Sciatic nerve (tissue), 2 donors: ENCODE data around the gene PRKD1. TPM values are rescaled to one million over a fixed set of nuclear protein-coding genes. Genes with fewer than 3 reads are reported as not detected.
A peak's percentile ranks its signal among the peaks of the same experiment; 100 is the strongest.
"Not testable (repeated sequence)": the region's sequence is repeated elsewhere in the genome, so short reads cannot be mapped to it uniquely, and the experiment has no call there.

Experiments used
- ATAC-seq: fragments of 200-7000 bp; cut with Tn5 transposase; one replicate; pipeline ENCODE4 v1.9.1; 2020; ENCODE audit warnings: mild to moderate bottlenecking, moderate library complexity
- DNase-seq: peaks from one replicate; pipeline ENCODE4 v3.0.0-alpha.2; 2020; ENCODE audit warnings: low spot score
- intact Hi-C: fragments of 100-400 bp; cut with DNase I; formaldehyde crosslinking; loops from one replicate; pipeline ENCODE4 v1.14.2; 2022
- total RNA-seq: library from RNA; stranded (reverse); fragmentation: NEBNext Ultra II Directional; extraction: Animal tissue kit (Norgen Biotek cat#: 25700); gene quantifications from one replicate; pipeline ENCODE4 v1.2.1, GENCODE V29; 2021
- donor health status: DM: no; HTN: no; CAD: no.
- donor health status: DM: no; HTN: no; CAD: no.

The PRKD1 gene
- total RNA-seq, 1 donor from 2014 or later: 34.0 TPM

- ATAC-seq (peak; percentile 76), DNase-seq (no peak)
- intact Hi-C loops: no loop called here
Observed at GRCh38 chr14:29806124-29806517, 121.5 kb downstream of the PRKD1 start.

GRCh38 chr14:29805415-29806123 is 122.1 kb downstream of the PRKD1 start:
- peak; percentile 97 for ATAC-seq
- peak; percentile 76 for DNase-seq
- intact Hi-C loops: no loop called here

GRCh38 chr14:29804481-29805266 is 123.0 kb downstream of the PRKD1 start:
- intact Hi-C loops: no loop called here
- DNase-seq (no peak), ATAC-seq (no peak)

DNA sequence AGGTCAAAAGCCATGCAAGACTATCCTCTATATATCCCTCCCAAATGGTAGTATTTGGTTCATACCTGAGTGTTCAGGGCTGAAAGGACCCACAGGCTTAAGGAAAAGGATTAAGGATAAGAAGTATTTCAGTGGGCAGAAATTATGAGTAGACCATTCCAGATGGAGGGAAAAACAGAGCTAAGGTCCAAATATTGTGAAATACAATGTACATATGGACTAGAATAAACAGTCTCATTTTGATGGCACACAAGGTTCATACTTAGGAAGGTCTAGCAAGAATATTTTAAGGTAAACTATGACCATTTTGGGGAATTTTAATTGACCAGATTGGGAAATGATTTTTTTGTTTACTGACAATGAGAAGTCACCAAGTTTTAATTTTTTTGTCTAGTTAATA is 124.6 kb downstream of the PRKD1 start:
- DNase-seq (no peak), ATAC-seq (no peak)
- intact Hi-C loops: no loop called here

DNA sequence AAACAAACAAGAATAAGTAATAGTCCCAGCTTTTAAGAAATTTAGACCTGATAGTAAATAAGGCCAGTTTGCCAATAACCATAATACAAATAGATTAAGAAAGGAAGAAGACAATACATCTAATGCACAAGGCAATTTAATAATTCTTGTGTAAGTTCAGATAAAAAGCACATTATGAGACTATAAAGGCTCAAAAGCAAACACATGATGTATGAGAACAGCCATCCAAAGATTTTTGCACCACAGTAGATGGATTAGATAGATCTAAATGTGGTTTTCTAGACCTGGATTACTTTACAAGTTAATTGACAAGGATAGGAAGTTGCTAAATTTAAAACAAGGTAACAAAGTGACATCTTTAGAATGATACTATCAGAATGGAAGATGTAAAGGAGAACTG is 125.4 kb downstream of the PRKD1 start:
- ATAC-seq (no peak), DNase-seq (no peak)
- intact Hi-C loops: no loop called here

DNA sequence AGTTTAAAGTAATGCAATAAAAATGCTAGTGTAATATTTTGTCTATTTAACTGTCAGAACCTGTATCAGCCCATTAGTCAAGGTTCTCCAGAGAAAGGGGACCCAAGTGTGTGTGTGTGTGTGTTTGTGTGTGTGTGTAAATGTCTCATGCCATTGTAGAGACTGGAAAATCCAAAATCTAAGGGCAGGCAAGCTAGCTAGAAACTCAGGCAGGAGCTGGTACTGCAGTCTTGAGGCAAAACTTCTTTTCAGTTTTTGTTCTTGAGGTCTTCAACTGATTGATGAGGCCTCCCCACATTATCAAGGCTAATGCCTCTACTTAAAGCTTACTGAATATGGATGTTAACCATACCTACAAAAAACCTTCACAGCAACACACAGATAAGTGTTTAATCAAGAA is 126.7 kb downstream of the PRKD1 start:
- DNase-seq: no peak
- ATAC-seq: no peak
- intact Hi-C loops: no loop called here

GRCh38 chr14:29799464-29800095 is 128.1 kb downstream of the PRKD1 start:
- DNase-seq (no peak), ATAC-seq (peak; percentile 22)
- intact Hi-C loops: no loop called here

- DNase-seq: no peak
- ATAC-seq: no peak
- intact Hi-C loops: no loop called here
Observed at GRCh38 chr14:29798811-29799210, 128.8 kb downstream of the PRKD1 start.

- DNase-seq (no peak), ATAC-seq (no peak)
- intact Hi-C loops: no loop called here
Observed at GRCh38 chr14:29798108-29798663, 129.5 kb downstream of the PRKD1 start.

- intact Hi-C loops: no loop called here
- ATAC-seq (no peak), DNase-seq (no peak)
Observed at GRCh38 chr14:29796853-29797252, 130.8 kb downstream of the PRKD1 start.

GRCh38 chr14:29789475-29789874 is 138.2 kb downstream of the PRKD1 start:
- intact Hi-C loops: no loop called here
- ATAC-seq: no peak
- no peak for DNase-seq

- intact Hi-C loops: no loop called here
- ATAC-seq (no peak), DNase-seq (no peak)
Observed at GRCh38 chr14:29788093-29788492, 139.6 kb downstream of the PRKD1 start.

DNA sequence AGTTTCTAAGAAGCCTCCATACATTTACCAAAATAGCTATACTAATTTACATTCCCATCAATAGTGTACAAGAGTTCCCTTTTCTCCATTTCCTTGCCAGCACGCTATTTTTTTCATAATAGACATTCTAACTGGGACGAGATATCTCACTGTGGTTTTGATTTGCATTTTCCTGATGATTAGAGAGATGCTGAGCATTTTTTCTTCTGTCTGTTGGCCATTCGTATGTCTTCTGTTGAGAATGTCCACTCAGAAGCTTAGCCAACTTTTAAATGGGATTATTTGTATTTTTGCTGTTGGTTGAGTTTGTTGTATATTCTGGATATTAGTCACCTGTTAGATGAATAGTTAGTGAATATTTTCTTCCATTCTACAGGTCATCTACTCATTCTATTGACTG is 144.1 kb downstream of the PRKD1 start:
- DNase-seq (no peak), ATAC-seq (no peak)
- intact Hi-C loops: no loop called here

DNA sequence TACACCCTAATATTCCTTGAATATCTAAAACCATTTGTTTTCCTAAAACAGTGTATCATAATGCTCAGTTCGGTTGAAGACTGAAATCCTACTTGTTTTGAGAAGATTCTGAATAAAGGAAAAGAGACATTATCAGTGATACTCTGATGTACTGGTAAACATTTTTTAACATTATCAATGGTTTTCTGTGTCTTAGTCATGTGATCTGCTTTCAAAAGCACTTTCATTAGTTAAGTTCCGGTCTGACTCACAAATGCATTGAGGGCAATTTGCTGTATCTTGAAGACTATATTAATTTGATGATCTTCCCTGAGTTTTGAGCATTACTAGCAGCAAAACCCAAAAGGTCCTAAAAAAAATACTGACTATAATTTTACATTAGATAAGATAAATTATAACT is 145.6 kb downstream of the PRKD1 start:
- ATAC-seq: no peak
- intact Hi-C loops: no loop called here
- DNase-seq: no peak

GRCh38 chr14:29777142-29777541 is 150.5 kb downstream of the PRKD1 start:
- ATAC-seq, intact Hi-C loops, DNase-seq: not testable (repeated sequence)

- ATAC-seq (no peak), DNase-seq (no peak)
- intact Hi-C loops: no loop called here
Observed at GRCh38 chr14:29773990-29774389, 153.7 kb downstream of the PRKD1 start.

DNA sequence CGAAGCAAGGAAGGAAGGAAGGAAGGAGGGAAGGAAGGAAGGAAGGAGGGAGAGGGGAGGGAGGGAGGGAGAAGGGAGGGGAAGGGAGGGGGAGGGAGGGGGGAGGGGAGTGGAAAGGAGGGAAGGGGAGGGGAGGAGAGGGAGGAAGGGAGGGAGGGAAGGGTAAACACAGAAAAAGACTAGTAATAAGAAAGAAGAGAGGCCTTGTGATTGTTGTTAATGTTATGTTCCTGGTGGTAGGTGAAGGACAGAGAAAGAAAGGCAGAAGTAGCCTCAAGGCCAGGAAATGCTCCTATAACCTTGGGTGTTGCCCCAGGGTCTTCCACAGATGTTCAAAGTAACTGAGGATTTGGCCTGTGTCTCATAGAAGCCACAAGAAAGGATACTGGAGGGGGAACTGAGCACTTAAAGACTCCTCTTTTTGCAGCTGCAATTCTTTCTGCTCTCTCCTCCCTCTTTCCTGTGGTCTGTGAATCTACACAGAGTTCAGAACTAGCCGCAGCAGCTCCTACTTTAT is 164.2 kb downstream of the PRKD1 start:
- DNase-seq: no peak
- intact Hi-C loops: no loop called here
- ATAC-seq: no peak

DNA sequence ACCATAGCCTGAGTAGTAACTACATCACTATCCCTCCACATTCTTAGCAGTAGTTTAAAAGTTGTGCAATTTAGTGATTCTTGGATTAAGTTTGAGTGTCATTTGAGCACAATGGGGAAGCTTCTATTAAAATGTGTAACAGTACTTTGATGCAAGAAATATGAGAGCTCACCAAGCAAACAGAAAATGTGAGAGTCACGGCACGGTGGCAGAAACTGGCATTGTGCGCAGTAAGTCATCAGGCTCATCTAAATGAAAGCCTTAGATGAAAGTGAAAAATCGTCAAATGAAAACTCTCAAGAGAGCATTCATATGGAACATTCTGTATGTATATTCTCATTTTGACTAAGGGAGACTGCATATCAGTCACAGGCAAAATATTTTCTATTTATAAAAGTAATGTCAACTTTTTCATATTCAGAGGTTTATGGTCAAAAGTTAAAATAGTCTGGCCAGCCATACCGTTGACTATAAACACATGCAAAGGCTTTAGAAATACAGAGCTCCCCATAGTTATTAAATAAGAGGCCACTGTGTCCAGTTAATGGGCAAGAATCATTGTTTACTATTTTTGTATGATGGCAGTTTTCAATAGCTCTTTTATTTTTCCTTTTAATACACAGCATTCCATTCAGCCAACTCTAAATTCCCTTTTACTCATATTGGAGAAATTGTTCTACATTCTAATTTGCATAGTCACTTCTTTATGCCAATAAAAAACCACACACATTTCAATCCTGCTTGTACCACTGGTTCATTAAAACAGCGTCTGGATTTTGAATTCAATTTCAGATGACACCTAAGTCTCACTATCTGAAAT is 167.9 kb downstream of the PRKD1 start:
- peak; percentile 60 for ATAC-seq
- intact Hi-C loops: no loop called here

GRCh38 chr14:29757711-29758233 is 169.9 kb downstream of the PRKD1 start:
- intact Hi-C loops: no loop called here
- ATAC-seq (no peak), DNase-seq (no peak)

More for the DNA sequence above, 167.9 kb downstream of the PRKD1 start:
- no peak for DNase-seq
